HG03378 (cell line): Measurements from ENCODE around the gene SHOX.
"Not testable (repeated sequence)": the region's sequence is repeated elsewhere in the genome, so short reads cannot be mapped to it uniquely, and the experiment has no call there.

Experiments used
- ATAC-seq: cut with Tn5 transposase; IDR thresholded peaks from one replicate; pipeline ENCODE4 v1.9.1; 2021; ENCODE audit warnings: mild to moderate bottlenecking, moderate library complexity; ENCODE audit not compliant: unreplicated experiment

The SHOX gene

DNA sequence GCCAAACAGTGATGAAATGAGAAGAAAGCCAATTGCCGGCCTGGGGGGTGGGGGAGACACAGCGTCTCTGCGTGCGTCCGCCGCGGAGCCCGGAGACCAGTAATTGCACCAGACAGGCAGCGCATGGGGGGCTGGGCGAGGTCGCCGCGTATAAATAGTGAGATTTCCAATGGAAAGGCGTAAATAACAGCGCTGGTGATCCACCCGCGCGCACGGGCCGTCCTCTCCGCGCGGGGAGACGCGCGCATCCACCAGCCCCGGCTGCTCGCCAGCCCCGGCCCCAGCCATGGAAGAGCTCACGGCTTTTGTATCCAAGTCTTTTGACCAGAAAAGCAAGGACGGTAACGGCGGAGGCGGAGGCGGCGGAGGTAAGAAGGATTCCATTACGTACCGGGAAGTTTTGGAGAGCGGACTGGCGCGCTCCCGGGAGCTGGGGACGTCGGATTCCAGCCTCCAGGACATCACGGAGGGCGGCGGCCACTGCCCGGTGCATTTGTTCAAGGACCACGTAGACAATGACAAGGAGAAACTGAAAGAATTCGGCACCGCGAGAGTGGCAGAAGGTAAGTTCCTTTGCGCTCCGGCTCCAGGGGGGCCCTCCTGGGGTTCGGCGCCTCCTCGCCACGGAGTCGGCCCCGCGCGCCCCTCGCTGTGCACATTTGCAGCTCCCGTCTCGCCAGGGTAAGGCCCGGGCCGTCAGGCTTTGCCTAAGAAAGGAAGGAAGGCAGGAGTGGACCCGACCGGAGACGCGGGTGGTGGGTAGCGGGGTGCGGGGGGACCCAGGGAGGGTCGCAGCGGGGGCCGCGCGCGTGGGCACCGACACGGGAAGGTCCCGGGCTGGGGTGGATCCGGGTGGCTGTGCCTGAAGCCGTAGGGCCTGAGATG, at the start of gene SHOX:
Gene SHOX, plus strand, starts transcription at position 180 of the 885 bp plus-strand sequence. Its CDS starts 107 bp downstream, at position 287.
- no peak for ATAC-seq

- no peak for ATAC-seq
Observed at GRCh38 chrX:581066-581465, 49.5 kb upstream of the SHOX start.

GRCh38 chrX:581720-582298, 48.8 kb upstream of the SHOX start:
- no peak for ATAC-seq

DNA sequence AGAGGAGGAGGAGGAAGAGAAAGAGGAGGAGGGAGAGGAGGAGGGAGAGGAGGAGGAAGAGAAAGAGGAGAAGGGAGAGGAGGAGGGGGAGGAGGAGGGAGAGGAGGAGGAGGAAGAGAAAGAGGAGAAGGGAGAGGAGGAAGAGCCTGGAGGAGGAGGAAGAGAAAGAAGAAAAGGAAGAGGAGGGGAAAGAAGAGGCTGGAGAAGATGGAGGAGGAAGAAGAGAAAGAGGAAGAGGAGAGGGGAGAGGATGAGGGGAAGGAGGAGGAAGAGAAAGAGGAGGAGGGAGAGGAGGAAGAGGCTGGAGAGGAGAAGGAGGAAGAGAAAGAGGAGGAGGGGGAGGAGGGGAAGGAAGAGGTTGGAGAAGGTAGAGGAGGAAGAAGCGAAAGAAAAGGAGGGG, 46.0 kb upstream of the SHOX start:
- no peak for ATAC-seq

GRCh38 chrX:585115-585808, 45.3 kb upstream of the SHOX start:
- no peak for ATAC-seq

GRCh38 chrX:586351-586750, 44.2 kb upstream of the SHOX start:
- no peak for ATAC-seq

DNA sequence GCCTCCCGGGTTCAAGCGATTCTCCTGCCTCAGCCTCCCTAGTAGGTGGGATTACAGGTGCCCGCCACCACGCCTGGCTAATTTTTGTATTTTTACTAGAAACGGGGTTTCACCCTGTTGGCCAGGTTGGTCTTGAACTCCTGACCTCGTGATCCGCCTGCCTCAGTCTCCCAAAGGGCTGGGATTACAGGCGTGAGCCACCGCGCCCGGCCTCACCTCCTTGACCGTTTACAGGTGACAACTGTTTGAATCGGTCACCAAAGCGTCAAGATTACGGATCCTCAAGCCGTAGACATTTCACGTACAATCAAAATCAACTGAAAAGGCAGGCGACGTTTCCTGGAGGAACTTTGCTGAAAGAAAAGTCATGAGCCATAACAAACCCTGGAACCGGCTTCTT, 41.3 kb upstream of the SHOX start:
- not testable (repeated sequence) for ATAC-seq

- no peak for ATAC-seq
Observed at GRCh38 chrX:590693-591404, 39.7 kb upstream of the SHOX start.

DNA sequence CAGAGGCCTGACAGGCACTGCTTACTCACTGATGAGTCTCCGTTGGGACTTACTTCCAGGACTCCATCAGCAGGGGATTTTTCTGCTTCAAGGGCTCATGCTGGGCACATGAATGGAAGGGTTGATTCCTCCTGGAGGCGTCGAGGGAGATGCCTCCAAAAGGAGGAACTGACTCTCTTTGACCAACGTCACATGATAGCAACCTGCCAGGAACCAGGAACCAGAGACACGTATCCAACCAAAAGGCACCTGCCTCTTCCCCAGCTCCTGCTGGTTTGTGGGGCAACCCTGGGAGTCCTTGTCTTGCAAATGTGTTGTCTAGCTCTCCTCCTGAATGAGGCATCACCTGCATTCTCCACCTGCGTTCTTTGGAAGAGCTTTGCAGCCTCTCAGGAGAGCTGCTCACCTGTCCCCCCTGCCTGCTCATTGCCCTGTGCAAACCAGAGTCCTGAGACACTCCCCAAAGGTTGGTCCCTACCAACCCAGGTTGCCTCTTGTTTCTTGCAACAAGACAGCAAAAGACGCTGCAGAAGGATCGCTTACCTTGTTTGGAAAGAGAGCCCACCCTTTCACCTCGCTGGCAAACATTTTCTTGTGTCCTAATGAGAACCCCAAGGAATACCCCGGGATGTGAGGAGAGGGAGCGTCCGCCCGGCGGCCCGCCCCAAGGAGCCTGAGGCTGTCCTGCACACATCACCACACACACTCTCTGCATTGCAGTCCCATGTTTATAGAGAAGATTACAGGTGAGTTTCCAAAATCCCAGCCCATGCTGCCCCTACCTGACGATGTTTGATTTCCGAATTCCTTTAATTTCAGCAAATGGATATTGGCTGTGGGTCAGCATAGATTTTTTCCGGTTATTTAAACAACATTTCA, 30.5 kb upstream of the SHOX start:
- no peak for ATAC-seq

GRCh38 chrX:603029-603428, 27.6 kb upstream of the SHOX start:
- ATAC-seq, result not testable (repeated sequence)

DNA sequence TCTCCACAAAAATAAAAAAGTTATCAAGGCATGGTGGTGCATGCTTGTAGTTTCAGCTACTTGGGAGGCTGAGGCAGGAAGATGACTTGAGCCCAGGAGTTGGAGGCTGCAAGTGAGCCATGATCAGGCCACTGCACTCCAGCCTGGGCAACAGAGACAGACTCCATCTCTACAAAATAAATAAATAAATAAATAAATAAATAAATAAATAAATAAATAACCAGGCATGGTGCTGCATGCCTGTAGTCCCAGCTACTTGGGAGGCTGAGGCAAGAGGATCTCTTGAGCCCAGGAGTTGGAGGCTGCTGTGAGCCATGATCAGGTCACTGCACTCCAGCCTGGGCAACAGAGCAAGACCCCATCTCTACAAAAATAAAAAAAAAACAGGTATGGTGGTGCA, 26.0 kb upstream of the SHOX start:
- ATAC-seq, result not testable (repeated sequence)

- ATAC-seq, result not testable (repeated sequence)
Observed at GRCh38 chrX:608088-608487, 22.5 kb upstream of the SHOX start.

DNA sequence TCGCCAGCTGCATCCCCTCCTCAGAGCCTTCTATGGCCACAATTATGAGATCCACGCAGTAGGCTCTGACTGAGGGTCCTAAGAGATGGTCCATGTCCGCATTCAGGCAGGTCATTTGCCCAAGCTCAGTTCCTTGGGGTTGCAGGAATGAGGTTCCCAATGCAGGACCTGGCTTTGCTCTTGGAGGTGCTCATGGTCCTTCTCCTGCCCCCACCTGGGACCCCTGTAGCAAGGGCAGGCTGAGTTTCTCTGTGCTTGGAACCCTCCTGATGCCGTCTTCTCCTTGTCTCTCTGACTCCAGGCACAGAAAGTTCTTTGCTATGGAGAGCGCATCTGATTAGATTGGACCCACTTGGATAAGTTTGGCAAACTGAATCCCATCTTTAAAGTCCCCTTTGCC, 16.5 kb upstream of the SHOX start:
- ATAC-seq, result no peak

DNA sequence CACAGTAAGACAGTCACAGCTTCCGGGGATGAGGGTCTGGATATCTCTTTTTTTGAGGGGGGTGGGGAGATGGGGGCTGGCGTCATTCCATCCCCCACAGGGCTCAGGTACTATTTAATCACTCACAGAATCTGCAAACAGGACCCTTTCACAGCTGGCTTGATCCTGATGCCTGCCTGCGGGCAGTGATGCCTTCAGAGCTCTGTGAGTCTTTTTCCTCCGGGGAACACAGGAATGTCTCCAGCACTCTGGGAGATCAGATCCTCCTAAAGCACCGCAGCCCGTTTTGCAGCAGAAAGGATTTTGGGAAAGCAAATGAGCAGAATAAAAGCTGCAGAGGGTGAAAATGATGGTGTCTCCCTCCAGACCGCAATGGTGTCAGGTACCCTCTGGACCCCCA, 13.2 kb upstream of the SHOX start:
- ATAC-seq, result no peak

- ATAC-seq, result no peak
Observed at GRCh38 chrX:617891-618290, 12.7 kb upstream of the SHOX start.

- not testable (repeated sequence) for ATAC-seq
Observed at GRCh38 chrX:618304-618703, 12.3 kb upstream of the SHOX start.

DNA sequence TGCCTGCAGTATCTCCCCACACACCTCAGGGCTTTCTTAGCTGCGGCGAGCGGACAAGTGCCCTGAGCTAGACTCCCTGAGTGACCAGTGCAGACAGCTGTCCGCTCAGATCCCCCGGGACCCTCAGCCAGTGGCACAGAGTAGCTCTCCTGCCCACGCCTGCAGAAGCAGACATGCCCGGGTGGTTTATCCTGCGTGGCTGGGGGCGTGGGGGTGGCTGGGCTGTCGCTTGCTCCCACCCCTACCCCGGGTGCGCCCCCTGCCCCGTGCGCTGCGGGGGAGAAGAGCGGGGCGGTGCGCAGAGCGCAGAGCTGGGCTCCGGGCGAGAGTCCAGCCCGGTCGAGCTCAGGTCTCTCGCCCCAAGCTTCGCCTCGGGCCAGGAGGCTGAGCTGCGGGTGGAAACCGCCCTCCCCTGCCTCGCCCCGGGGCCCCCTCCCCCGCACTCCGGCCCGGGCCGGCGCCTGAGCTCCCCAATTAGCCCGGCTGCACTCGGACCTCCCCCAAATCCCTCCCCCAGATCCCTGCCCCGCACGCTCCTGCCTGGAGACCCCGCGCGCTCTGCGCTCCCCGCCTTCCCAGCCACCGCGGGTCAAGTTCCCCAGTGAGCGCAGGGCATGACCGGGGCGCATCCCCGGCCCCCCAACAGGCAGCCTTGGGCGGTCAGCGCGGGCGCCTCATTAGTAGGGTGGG, 11.7 kb upstream of the SHOX start:
- ATAC-seq, result no peak

- ATAC-seq, result no peak
Observed at GRCh38 chrX:619451-619811, 11.2 kb upstream of the SHOX start.

GRCh38 chrX:619812-620531, 10.6 kb upstream of the SHOX start:
- ATAC-seq, result no peak
